CD1c-positive myeloid dendritic cell (primary cell): ENCODE measurements around the gene MVB12B.
A peak's percentile ranks its signal among the peaks of the same experiment; 100 is the strongest.

Experiments
- DNase-seq: peaks from one replicate; pipeline ENCODE4 v3.0.0-alpha.2; 2016; ENCODE audit errors: extremely low spot score

MVB12B gene

DNA sequence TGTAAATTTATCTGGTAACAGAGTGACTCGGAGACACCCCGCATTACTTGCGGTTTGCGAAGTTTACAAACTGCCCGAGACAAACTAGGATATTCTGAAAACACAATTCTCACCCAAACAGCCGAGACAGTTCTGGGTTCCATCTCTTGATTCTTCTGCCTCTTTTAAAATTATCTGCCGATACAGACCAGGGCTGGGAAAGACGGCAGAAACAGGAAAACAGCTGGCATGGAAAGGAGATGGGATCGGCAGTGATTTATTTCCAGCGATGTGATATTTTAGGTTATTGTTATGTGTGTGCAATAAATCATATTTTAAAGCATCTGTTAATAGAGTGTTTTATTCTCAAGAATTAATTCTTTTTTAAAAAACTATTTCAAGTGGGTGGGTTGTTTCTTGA is 193.8 kb downstream of the MVB12B start:
- no peak for DNase-seq

DNA sequence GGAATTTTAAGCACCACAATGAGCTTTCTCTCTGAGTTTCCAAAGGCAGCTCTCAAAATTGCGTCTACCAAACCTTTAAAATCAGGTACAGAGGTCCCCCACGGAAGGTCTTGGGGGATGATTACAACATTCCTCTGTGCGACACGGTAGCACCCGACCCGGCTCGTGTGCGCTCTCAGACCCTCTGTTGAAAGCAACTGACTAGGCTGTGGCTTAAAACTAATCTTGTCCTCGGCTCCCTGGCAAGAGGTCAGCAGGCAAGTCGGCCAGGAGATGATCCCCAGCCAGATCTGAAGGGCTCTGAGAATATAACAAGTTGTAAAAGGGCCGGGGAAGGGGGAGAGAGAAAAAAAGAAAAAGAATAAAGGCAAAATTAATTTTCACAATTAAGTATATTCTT is 194.5 kb downstream of the MVB12B start:
- no peak for DNase-seq

DNA sequence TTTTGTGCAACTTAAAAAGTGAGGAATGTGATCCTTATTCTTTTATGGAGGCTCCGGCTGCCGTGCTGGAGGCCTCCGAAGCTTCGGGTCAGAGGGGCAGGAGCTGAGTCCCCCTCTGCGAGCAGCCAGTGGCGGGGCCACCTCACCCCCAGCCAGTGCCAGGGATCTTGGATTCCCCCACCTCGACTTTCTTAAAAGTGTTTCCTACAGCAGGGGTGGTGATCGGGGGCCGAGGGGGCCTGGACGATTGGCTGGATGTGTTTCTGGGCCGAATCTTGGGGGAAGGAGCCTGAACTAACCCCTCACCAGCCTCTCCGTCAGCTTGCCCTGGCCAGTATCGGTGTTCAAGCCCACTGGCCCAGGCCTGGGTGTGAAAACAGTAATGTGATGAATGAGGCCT is 194.9 kb downstream of the MVB12B start:
- no peak for DNase-seq

DNA sequence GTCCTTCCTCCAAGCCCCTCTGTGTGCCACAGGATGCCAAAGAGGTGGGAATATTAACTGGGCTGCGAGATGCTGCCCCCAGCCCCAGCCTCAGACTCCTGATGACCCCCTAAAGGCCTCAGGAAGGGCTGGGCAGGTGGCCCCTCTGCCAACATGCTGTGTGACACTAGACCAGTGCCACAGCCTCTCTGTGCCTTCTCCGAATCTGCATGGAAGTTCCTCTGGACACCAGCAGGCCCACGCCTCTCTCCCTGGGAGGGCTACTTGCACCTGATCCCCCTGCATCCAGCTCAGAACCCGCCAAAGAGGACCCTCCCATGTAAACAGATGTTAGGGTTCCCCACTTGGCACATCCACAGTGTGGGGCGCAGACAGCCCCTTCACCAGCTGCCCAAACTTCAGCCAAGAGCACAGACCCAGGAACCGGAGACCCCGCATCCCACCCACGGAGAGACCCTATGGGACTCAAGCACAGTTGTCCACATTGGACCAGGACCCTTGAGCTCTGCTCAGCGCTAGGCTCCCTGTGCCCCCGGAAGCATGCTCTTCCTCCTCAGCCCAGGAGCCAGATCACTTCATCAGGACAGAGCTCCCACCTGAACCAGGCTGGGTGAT is 195.5 kb downstream of the MVB12B start:
- DNase-seq, result no peak

- DNase-seq, result peak; percentile 16
Measured at GRCh38 chr9:126522612-126523356, 196.2 kb downstream of the MVB12B start.

- DNase-seq, result peak; percentile 88
Measured at GRCh38 chr9:126523611-126524111, 197.0 kb downstream of the MVB12B start.

- DNase-seq, result no peak
Measured at GRCh38 chr9:126524353-126525077, 197.9 kb downstream of the MVB12B start.

DNA sequence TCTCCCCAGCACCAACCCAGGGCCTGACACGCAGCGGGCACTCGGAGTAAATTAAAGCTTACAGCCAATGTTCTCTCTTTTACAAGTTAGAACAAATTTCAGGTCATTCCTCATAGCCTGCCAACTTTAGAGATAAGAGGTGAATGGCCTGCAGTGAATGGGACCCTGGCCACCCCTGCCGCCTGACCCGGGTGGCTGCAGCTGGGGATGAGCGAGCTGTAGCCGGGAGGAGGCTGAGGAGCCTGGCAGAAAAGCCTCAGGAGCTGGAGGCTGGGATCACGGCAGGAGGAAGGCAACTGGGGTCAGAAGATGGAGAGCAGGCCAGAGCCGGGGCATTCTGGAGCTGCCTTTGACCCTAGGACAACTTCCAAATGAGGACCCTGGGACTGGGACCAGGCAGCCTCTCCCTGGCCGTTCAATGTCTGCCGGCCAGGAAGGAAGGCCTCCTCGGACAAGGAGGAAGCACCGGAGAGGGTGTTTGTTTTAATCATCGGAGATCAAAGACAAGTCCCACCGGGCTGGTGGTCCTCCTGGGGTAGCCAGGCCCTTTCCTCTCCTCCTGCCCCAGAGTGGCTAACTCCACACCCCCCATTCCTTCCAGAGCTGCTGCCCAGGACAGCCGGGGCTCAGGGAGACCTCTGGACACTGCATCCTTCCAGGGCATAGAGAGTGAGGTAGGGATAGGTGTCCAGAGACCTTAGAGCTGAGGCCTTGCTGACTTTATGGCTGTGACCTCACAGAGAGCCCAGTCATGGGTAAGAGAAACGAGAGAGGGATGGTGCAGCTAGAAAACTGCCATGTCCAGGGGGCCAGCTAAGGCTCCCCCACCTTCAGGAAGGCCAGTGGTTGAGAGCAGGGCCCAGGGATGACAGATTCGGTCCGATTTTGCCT is 199.8 kb downstream of the MVB12B start:
- no peak for DNase-seq

DNA sequence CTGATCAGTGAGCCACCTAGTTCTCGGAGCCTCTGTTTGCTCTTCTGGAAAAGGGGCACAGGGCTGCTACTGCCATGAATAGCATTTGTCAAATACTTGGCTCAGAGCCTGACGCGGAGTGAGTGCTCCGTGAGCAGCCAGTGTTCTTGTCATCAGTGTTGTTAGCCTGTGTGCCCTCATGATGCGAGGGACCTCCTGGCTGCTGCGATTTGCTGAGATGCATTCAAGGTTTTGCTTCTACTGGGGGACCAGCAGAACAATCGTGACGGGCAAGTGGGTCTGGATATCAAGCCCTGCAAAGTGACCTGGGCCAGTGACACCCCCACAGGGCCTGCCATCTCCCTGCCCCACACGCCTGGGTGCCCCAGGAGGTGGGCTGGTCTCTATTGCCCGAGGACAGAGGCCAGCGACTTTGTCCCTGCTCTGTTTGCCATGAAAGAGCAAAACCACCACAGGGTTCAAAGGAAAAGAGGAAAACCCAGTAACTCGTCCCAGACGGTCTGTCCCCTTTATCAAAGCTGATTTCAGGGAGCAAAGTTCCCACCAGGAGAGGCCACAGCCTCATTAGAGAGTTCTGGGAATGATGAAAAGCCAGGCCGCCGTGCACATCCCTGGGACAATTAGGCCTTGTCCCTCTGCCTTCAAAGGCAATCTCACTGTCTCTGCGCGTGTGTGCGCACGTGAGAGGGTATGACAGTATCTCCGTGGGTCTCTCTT is 200.6 kb downstream of the MVB12B start:
- DNase-seq, result no peak

DNA sequence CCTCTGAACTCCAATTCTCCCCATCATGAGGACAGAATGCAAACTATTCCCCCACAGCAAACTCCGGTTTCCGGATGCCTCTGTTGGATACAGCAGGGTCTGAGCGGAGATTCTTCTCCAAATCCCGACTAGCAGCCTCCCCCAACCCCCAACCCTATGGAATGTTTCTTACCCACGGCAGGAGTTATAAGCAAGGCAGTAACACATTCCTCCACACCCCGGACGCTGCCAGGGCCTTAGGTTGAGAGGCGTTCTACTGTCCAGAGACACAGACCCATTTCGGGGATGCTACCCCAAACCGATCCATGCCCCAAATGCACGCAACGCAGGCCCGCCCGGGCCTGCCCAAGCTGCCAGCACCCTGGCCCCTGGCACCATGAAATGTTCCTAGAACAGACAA is 201.5 kb downstream of the MVB12B start:
- no peak for DNase-seq

DNA sequence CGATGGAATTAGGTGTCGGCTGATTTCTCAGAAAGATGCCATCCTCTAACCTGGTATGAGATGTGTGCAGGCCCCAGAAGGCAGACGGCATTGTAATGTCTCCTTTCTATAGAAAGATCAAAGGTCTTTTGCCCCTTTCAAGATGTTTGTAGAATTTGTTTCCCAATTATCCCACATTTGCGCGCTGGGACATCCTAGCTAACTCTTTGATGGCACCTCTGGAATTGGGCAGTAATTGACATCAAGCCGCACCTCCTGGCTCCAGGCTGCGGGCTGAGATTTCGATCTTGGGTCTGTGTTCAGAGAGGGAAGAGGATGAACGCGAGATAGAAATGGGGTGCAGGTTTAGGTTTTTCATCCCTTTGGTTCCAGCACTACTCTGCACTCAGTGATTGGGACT is 202.3 kb downstream of the MVB12B start:
- DNase-seq, result no peak

DNA sequence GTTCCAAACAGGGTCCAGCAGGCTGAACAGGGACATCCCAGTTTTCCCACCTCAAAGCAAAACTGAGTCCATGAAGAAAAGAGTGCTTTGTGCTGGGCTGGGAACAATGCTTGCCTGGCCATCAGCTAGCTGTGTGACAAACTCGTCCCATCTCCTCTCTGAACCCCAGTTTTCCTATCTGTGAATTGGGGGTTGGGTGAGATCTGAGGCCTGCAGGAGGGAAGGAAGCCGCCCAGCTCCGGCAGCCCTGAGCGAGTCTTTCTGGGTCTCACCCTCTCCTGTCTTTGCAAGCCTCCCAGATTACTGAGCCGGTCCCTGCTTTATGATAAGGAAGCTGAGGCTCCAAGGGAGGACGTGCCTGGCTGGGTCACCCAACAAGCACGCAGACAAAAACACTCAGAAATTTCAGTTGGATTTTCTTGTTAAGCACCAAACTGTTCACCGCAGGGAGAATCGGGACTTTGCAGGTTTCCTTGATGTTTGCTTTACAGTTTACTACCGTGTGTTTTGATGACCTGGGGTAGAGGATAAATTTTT is 204.5 kb downstream of the MVB12B start:
- no peak for DNase-seq

- no peak for DNase-seq
Measured at GRCh38 chr9:126531591-126531990, 205.0 kb downstream of the MVB12B start.

DNA sequence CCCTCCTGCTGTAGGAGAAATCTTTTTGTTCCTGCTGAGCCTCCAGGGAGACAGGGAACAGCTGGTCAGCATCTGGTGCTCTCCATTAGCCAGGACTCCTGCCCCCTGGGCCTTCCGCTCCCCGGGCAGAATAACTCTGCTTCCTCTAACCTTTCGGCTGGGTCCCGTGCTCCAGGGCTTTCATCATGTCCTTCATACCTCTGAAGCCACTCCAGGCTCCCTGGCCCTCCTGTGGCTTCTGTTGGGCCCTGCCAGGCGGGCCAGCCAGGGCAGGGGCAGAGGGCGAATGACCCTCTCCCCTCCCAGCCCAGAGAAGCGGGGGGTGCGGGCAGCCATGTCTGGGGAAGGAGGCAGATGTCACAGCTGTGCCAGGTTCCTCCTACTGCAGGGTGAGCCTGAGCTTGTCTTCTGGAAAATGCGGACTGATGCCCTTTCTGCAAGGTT is 205.4 kb downstream of the MVB12B start:
- no peak for DNase-seq

DNA sequence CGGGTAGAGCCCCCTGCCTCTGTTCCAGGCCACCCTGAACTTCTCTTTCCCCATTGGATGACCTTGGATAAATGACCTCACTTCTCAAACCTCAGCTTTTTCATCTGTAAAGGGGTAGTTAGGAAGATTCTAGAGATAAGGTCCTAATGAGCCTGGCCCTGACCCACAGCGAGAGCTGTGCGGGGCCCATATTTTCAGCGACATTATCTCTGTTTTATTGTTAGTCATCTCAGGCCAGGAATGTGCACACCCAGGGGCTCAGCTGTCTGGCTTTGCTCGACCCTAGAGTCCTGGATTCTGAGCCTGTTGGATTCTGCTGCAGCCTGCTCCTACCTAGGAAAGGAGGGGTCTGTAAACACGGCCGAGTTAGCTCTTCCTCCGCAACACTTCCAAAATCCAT is 205.9 kb downstream of the MVB12B start:
- DNase-seq, result no peak

DNA sequence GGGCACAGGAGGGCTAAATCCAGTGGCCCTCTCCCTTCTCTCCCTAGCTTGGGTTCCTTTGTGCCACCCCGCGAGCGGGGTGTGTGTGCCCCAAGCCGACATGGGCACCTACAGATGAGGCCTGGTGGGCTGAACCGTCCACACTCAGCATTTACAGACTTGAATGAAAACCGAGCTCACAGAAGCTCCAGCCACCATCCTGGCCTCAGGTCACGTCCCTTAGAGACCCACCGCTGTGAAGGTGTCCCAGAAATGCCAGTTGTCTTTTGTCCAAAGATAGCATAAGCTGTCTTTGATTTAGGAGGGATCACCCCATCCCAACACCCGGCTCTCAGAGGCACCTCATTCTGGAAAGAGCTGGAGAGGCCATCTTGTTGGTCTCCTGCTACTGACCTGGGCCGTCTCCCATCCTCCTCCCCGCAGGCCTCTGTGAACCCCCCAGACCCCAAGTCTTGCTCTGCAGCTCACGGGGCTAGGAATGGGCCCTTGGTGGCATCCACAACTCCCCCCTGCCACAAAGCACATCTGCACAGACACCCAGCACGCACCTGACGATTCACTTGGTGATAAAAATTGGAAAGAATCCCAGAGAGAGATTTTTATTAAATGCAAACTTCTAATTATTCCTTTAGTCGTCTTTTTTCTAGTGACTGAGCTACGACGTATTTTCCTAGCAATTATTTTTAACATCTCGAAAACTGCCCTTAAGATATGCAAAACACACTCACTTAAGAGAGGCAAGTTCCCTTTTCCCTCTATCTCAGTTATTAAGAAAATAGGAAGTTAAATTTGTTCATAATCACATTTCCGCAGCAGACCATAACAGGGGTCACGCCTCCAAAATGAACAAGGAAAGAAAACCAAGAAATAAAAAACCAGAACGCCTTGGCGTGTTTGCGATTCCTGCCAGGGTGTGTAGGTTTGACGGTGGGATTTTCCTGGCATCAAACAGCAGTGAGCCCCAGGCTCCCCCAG is 206.6 kb downstream of the MVB12B start:
- DNase-seq, result peak; percentile 78

DNA sequence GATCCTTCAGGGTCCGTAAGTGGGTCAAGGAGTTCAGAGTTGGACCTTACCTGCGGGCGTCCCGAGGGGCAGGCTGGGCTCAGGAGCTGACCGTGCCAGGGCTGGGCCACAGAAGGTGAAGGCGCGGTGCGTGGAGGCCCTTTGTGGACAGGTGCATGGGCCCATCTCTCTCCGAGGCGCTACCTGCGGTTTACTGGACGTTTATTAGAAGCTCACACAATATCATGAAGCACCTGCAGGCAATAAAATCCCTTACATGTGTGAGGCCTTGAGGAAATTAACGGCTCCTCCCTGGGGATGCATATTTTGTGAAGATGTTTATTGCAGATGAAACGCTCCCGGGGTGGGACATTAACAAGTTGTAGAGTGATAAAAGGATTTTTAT is 207.3 kb downstream of the MVB12B start:
- no peak for DNase-seq

- DNase-seq, result no peak
Measured at GRCh38 chr9:126534431-126535186, 208.0 kb downstream of the MVB12B start.

- no peak for DNase-seq
Measured at GRCh38 chr9:126536131-126536530, 209.5 kb downstream of the MVB12B start.
